SJSA1 (cell line): ENCODE results near the gene EHBP1. TPM values are rescaled to one million over a fixed set of nuclear protein-coding genes. Genes with fewer than 3 reads are reported as not detected.

Source experiments
- DNase-seq, 2 experiments: peaks; one replicate each; pipeline ENCODE4 v3.0.0-alpha.2; 2015 to 2020; ENCODE audit warnings: low spot score in 2 of 2, low read depth in 1 of 2
- H3K27ac ChIP-seq: fragments of 250-450 bp; sonication (Bioruptor Pico); 2 replicates; pipeline ENCODE4 v1.5.1; 2020; ENCODE audit warnings: mild to moderate bottlenecking, moderate library complexity
- H3K27me3 ChIP-seq: fragments of 250-450 bp; sonication (Bioruptor Pico); replicated peaks from 2 replicates; pipeline ENCODE4 v1.5.1; 2020; ENCODE audit warnings: mild to moderate bottlenecking, moderate library complexity
- H3K36me3 ChIP-seq: fragments of 250-450 bp; sonication (Bioruptor Pico); 2 replicates; pipeline ENCODE4 v1.5.1; 2020; ENCODE audit warnings: mild to moderate bottlenecking
- H3K4me1 ChIP-seq: fragments of 250-450 bp; sonication (Bioruptor Pico); replicated peaks from 2 replicates; pipeline ENCODE4 v1.6.1; 2021; ENCODE audit warnings: mild to moderate bottlenecking
- H3K4me3 ChIP-seq: fragments of 250-450 bp; sonication (Bioruptor Pico); 2 replicates; pipeline ENCODE4 v1.5.1; 2020; ENCODE audit warnings: mild to moderate bottlenecking
- H3K9me3 ChIP-seq: fragments of 250-450 bp; sonication (Bioruptor Pico); replicated peaks from 2 replicates; pipeline ENCODE4 v1.5.1; 2020; ENCODE audit warnings: mild to moderate bottlenecking
- total RNA-seq: library from RNA; depleted of rRNA; stranded (reverse); fragments of >200 nt; shearing (Covaris generic); gene quantifications from 2 replicates; pipeline ENCODE4 v1.2.3, GENCODE V29; 2014; rRNA removed

The EHBP1 gene
- total RNA-seq, 1 experiment from 2014 or later, result 60.1 TPM

- H3K36me3 ChIP-seq, result no peaks in the 10 kb centered on the region
- H3K27ac ChIP-seq, result no peak overlapping the region
- H3K27me3 ChIP-seq, result no peaks in the 10 kb centered on the region
- DNase-seq, result no peak
- no peaks in the 10 kb centered on the region for H3K9me3 ChIP-seq
- no peak overlapping the region for H3K4me3 ChIP-seq
- no peaks in the 10 kb centered on the region for H3K4me1 ChIP-seq
Measured at GRCh38 chr2:63093502-63093901, 388.0 kb downstream of the EHBP1 start.

Other genes with a start within 250 kb of the EHBP1 start
- 3.9 and 4.7 TPM in 2 replicates for gene TMEM17, start 199.5 kb upstream of the EHBP1 start, total RNA-seq